Epithelial cell of prostate (primary cell): ENCODE results near the gene SLC51B.
"Not testable (repeated sequence)": the region's sequence is repeated elsewhere in the genome, so short reads cannot be mapped to it uniquely, and the experiment has no call there.

Experiments
- DNase-seq: peaks from one replicate; pipeline ENCODE4 v3.0.0-alpha.2; 2011; ENCODE audit warnings: low read depth, low spot score
- H3K27ac ChIP-seq: fragments of 450-650 bp; 2 replicates; pipeline ENCODE4 v1.5.1; 2017; ENCODE audit warnings: mild to moderate bottlenecking

The SLC51B gene

DNA sequence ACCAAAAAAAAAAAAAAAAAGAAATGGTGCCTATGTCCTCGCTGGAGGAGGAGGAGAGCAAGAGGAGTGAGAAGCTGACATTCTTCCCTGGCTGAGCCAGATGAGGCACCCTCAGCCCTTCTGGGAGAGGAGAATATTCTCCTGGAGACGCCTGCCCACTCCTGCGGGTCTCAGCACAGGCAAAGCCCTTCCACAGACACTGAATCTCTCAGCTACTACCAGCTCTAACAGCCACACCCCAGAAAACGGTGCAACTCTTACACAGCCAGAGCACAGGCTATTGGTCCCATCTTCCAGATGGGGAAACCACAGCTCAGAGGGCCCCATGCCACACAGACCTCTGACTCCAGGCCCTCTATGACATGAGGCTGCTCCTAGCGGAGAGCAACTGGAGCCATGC lies 16.9 kb downstream of the SLC51B start:
- no peak overlapping the region for H3K27ac ChIP-seq
- DNase-seq: no peak

DNA sequence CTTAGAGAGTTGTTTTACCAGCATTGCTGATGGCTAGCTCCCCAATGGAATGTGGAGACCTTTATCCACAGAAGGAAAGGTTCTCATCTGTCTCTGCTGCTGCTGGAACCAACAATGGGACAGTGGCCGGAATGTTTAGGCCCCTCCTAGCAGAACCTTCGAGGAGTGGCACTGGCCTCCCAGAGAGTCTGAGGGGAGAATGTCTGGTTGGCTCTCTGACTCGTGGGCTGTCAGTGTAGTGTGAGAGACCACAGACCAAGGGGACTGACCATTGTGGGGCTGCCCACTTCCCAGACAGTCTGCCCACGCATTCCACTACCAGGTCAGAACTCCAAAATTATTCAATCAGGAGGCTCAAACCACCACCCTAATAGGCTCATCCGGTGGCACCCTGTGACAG lies 17.5 kb downstream of the SLC51B start:
- no peak overlapping the region for H3K27ac ChIP-seq
- DNase-seq: no peak

DNA sequence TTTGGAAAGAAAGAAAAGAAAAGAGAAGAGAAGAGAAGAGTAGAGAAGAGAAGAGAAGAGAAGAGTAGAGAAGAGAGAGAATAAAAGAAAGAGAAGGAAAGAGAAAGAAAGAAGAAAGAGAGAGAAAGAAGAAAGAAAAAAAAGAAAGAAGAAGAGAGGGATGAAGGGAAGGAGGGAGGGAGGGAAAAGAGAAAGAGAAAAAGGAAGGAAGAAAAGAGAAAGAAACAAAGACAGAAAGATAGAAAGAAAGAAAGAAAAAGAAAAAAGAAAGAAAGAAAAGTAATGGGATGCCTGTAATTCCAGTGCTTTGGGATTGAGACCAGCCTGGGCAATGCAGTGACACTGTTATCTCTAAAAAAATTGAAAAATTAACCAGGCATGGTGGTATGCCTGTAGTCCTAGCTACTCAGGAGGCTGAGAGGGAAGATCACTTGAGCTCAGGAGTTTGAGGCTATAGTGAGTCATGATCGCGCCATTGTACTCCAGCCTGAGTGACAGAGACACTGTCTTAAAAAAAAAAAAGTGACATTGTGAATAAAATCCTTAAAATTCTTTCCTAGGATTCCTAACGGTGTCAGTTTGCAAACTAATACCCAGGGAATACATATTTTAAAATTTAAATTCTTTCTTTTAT lies 20.9 kb downstream of the SLC51B start:
- no peak for DNase-seq
- H3K27ac ChIP-seq: no peak overlapping the region

DNA sequence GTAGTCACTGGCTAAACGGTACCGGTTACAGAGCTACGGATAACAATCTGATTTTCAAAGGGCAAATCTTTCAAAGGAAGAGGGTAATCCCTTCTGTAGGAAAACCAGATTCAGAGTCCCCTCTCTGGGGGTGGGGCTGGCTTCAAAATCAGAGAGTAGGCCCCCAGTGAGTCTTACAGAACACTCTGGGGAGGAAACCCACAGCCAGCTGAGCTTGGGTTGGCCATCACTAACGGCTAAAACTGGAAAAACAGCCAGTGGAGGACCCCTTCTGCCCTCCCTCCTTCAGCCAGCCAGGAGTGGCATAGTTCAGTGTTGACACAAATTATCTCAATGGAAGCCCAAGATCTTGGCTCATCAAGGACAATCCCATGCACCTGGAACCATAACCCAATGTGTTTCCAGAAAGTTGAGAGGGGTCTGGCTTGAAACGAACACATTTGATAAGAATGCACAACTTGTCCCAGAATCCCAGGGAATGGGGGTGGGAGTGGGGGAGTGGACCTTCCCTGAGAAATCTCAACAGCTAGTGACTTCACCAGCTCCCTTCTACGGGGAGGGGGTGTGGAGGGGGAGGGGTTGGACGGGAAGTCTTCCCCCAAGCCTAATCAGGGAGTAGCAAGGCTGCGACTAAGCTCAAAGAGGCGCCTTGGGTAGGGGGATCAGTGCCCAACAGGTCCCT lies 21.6 kb downstream of the SLC51B start:
- no peak overlapping the region for H3K27ac ChIP-seq
- no peak for DNase-seq

DNA sequence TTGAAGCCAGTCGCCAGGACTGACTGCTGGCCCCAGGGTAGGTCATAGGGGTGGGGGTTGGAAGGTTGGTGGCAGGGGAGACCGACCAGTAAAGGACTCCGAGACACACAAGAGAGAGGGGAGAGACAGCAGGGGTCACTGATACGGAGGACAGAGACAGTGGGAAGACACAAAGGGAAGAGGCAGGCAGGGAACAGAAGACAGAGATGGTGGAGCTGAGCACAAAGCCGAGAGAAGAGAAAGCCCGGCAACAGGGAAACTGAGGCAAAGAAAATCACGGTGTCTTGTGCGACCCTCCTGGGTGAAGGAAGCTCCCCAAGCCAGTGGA lies 22.1 kb downstream of the SLC51B start:
- DNase-seq: no peak
- H3K27ac ChIP-seq: no peak overlapping the region

DNA sequence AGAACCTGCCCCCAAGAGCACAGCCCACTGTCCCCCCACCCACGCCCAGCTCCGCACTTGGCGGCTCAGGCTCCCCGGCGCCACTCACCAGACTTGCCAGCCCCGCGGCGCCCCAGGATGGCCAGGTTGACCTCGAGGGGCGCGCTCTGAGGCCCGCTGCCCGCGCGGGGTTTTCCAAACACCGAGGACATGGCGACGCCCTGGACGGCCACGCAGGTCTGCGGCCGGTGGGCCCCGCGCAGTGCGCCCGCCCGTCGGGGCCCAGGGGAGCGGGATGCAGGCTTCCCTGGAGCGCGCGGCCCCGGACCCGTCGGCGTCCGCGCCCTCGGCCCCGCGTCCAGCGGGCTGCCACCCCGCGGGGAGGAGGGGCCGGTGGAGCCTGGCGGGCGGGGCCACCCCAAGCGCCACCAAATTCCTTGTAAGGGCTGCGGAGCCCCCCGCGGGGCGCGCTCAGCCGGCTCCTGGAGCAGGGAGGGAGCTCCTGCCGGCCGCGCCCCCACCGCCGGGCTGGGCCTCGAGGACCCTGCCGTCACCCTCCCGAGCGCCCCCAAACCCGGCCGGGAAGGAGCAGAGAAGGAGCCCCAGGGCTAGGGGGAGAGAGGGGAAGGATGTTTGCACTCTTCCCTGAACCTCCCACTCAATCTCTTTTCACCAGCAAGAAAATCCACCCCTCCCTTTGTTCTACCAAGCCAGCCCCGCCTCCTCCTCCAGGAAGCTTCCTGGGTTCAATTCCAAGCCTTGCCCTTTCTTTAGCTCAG lies 22.6 kb downstream of the SLC51B start, which contains the start of gene RASL12:
Gene RASL12 (minus strand): TSS at position 347 of the 758 bp plus-strand sequence. CDS start 156 bp downstream, at position 191.
- no peak for DNase-seq
- H3K27ac ChIP-seq: no peak within 1 kb of the TSS

DNA sequence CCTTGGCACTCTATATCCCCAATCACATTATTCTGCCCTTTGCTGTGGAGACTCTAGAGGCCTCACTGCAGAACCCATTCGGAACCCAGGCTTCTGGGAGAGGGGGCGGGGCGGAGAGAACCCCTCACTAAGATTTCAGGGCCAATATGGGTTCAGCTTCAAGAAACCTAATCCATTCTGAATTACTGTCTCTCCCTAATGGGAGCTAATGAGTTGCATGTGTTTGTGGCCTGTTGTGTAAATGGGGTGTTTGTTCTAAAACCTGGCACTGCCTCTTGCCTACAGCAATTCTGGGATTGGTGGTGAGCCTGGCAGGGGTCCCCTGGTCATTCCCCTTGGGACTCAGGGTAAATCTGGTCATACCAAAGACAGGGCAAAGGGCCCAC lies 23.2 kb downstream of the SLC51B start:
- H3K27ac ChIP-seq: no peak overlapping the region
- no peak for DNase-seq

DNA sequence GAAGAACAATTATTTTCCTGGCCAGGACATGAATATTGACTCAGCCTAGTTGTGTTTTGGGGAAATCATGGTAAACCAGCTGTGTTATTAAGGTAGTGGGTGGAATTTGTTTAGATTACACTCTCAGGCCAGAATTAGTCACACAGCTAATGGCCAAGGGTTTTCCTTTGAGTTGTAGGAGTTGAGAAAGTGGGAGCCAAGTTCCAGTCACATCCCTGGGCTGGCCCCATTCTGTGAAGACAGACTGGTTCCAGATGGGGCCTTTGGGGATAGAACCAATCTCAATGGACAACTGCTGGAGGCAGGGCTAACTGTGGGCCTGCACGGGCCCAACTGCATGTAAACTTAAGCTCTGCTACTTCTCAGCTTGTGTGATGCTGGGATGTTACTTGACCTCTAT lies 24.0 kb downstream of the SLC51B start:
- no peak for DNase-seq
- no peak overlapping the region for H3K27ac ChIP-seq

DNA sequence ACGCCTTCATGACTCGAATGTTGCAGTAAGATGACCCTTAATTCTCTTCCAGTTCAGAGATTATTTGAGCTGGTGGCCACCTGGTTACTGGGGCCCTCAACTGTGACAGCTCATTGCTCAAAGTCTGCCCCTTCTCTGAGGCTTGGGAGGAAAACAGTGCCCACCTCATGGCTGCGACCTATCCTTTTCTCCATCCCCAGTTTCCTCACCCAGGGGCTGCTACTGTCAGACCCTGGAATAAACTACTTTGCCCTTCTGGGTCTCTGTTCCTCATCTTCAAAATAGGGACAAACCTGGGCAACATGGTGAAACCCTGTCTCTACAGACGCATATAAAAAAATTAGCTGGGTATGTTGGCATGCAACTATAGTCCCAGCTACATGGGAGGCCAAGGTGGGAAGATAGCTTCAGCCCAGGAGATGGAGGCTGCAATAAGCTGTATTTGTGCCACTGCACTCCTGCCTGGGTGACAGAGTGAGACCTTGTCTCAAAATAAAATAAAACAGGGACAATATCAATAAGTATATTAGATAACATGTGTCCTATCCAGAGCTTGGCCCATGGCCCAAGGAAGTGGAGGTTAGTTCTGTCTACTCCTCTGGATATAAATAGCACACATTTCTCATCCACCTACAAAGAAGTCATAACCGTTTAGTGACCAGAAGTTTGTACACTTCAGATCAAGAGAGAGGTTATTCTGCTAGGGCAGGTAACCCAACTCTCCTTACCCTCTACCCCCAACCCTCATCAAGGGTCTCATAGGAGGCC lies 24.8 kb downstream of the SLC51B start:
- DNase-seq: no peak
- H3K27ac ChIP-seq: no peak overlapping the region

DNA sequence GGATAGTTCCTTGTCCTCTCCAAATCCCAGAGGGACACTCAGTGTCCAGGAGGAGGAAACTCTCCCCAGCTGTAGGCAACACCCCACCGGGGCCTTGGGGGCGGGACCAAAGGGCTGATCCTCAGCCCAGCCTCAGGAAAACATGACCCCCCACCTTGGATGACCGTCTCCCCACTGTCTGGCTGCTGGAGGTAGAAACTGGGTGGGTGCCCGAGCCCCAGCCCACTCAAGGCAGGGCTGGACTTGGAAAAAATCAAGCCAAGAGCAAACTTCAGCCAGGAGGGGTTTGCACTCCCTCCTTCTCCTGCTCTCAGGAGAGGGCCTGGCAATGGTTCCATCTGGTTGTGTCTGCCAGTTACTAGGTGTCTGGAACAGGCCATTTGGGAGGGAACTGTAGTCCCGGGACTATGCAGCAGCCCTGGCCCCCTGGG lies 26.2 kb downstream of the SLC51B start:
- no peak overlapping the region for H3K27ac ChIP-seq

DNA sequence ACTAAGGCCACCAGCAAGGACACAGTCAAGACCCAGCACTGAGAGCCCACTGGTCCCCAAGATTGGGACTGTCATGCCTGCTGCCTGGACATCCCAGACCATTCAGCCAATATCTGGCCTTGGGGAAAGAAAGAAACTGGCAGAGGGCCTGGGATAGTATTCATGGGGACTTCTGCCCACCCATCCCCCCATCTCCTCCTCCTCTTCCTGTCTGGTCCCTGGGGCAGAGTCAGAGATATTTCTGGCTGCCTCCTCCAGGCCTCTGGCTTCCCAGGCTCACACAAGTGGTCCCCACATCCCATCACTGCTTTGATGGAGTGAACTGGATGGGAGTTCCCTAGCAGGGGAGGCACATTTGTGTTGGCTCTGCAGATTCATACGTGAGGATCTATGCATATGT lies 26.8 kb downstream of the SLC51B start:
- H3K27ac ChIP-seq: no peak overlapping the region
- DNase-seq: no peak

More for the DNA sequence above, 26.2 kb downstream of the SLC51B start:
- no peak for DNase-seq

DNA sequence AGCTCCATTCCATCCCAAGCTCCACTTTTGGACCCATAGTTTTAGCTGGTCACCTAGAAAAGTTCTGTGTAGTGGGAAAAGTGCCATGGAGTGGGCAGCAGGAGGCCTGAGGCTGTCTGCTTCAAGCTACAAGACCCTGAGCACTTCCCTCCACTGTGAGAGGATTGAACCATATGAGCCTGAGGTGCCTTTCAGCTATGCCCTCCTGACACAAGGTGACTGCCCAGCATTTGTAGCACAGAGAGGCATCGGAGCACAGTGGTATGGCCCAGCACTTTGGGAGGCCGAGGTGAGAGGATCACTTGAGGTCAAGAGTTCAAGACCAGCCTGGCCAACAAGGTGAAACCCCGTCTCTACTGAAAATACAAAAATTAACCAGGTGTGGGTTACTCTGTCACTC lies 27.4 kb downstream of the SLC51B start:
- H3K27ac ChIP-seq: no peak overlapping the region
- no peak for DNase-seq

DNA sequence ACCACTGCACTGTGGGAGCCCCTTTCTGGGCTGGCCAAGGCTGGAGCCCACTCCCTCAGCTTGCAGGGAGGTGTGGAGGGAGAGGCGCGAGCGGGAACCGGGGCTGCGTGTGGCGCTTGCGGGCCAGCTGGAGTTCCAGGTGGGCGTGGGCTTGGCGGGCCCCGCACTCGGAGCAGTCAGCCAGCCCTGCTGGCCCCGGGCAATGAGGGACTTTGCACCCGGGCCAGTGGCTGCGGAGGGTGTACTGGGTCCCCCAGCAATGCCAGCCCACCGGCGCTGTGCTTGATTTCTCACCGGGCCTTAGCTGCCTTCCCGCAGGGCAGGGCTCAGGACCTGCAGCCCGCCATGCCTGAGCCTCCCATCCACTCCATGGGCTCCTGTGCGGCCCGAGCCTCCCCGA lies 29.8 kb downstream of the SLC51B start:
- H3K27ac ChIP-seq, DNase-seq: not testable (repeated sequence)

DNA sequence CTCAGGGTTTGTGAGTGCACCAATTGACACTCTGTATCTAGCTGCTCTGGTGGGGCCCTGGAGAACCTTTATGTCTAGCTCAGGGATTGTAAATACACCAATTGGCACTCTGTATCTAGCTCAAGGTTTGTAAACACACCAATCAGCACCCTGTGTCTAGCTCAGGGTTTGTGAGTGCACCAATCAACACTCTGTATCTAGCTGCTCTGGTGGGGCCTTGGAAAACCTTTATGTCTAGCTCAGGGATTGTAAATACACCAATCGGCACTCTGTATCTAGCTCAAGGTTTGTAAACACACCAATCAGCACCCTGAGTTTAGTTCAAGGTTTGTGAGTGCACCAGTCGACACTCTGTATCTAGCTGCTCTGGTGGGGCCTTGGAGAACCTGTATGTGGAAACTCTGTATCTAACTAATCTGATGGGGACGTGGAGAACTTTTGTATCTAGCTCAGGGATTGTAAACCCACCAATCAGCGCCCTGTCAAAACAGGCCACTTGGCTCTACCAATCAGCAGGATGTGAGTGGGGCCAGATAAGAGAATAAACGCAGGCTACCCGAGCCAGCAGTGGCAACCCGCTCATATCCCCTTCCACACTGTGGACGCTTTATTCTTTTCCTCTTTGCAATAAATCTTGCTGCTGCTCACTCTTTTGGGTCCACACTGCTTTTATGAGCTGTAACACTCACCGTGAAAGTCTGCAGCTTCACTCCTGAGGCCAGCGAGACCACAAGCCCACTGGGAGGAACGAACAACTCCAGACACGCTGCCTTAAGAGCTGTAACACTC lies 30.6 kb downstream of the SLC51B start:
- H3K27ac ChIP-seq, DNase-seq: not testable (repeated sequence)

DNA sequence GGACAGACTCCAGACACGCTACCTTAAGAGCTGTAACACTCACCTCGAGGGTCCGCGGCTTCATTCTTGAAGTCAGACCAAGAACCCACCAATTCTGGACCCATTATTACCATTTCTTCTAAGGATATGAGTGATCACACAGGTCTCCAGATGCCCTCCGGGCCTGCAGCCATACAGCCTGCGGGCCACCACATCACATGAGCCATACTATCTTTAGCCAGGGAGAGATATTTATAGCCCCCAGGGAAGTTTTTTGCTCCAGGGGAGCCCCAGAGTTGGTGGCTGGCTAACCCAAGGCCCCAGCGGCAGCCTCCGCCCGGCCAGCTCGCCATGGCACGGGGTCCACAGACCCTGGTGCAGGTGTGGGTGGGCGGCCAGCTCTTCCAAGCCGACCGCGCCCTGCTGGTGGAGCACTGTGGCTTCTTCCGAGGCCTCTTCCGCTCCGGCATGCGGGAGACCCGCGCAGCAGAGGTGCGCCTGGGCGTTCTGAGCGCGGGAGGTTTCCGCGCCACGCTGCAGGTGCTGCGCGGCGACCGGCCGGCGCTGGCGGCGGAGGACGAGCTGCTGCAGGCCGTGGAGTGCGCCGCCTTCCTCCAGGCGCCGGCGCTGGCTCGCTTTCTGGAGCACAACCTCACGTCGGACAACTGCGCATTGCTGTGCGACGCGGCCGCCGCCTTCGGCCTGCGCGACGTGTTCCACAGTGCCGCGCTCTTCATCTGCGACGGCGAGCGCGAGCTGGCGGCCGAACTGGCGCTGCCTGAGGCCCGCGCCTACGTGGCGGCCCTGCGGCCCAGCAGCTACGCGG lies 31.5 kb downstream of the SLC51B start, which contains the start of gene KBTBD13:
Gene KBTBD13 (plus strand): TSS at position 261 of the 805 bp plus-strand sequence. CDS start 70 bp downstream, at position 331.
- H3K27ac ChIP-seq: no peak within 1 kb of the TSS
- no peak for DNase-seq

DNA sequence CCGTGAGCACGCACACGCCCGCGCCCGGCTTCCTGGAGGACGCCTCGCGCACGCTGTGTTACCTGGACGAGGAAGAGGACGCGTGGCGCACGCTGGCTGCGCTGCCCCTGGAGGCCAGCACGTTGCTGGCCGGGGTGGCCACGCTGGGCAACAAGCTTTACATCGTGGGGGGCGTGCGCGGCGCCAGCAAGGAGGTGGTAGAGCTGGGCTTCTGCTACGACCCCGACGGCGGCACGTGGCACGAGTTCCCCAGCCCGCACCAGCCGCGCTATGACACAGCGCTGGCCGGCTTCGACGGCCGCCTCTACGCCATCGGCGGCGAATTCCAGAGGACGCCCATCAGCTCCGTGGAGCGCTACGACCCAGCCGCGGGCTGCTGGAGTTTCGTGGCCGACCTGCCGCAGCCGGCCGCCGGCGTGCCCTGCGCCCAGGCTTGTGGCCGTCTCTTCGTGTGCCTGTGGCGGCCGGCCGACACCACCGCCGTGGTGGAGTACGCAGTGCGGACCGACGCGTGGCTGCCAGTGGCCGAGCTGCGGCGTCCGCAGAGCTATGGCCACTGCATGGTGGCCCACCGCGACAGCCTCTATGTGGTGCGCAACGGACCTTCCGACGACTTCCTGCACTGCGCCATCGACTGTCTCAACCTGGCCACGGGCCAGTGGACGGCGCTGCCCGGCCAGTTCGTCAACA lies 32.2 kb downstream of the SLC51B start:
- no peak for DNase-seq
- H3K27ac ChIP-seq: no peak overlapping the region

DNA sequence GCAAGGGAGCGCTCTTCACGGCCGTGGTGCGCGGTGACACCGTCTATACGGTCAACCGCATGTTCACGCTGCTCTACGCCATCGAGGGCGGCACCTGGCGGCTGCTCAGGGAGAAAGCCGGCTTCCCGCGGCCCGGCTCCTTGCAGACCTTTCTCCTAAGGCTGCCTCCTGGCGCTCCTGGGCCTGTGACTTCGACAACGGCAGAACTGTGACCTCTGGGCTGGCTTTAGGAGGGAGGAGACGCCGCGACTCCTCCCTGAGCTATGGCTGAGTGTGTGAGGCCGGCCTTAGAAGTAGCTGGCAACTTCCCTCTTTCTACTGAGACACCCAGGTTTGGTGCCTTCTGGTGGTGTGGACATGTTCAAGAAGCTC lies 32.8 kb downstream of the SLC51B start:
- H3K27ac ChIP-seq: no peak overlapping the region
- DNase-seq: no peak

DNA sequence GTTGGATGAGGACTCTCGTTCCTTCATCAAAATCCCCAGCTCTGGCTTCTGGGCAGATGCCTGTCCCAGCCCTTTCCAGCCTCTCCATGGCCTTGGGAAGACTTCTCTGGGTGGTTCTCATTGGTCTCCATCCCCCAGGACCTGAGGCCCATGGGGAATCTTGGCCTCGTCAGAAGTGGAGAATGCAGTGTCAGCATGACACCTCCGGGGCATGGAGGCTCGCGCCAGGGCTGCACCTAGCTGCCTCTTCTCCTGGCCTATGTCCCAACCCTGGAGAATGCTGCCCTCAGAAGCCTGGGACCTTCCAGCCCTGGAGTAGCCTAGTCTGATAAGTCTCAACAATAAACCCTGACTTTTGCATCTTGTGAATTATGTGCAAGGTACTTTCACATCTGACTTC lies 34.4 kb downstream of the SLC51B start:
- H3K27ac ChIP-seq: no peak overlapping the region
- no peak for DNase-seq

DNA sequence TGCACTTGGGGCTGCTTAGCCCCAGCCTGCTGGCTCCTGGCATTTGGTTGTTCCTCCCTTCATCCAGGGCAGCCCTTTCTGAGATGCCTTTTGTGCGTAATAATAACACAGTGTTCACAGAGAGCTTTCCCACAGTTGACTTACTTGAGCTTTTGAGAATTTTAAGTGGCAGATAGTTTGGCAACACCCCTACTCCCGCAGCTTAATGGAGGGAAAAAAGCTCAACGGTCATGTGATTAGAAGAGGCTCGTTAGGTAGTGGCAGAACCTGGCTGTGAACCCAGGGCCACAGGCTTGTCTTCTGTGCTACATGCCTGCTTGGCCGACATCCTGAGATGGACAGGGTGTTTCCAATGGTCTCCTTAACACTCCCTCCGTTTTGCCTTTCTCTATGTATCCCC lies 36.1 kb downstream of the SLC51B start:
- no peak overlapping the region for H3K27ac ChIP-seq
- no peak for DNase-seq
